Esophagus squamous epithelium (tissue), 5 donors: ENCODE measurements around the gene SLC16A5. TPM values are rescaled to one million over a fixed set of nuclear protein-coding genes. Genes with fewer than 3 reads are reported as not detected.
A peak's percentile ranks its signal among the peaks of the same experiment; 100 is the strongest.

Experiments used
- DNase-seq: peaks from one replicate; lab custom pipeline; 2025; lab: John Stamatoyannopoulos, UW
- H3K27ac ChIP-seq, 4 donors: fragments of 200-600 bp; sonication (generic); one replicate each; pipeline ENCODE4 v1.5.1; 2016 to 2019; ENCODE audit warnings: mild to moderate bottlenecking in 1 of 4
- H3K27me3 ChIP-seq, 4 donors: fragments of 200-600 bp; sonication (generic); 1 replicate in 3 of 4; 2 replicates in 1 of 4; pipeline versions ENCODE4 v1.5.1 to v1.6.0; 2017 to 2021; ENCODE audit warnings: antibody characterized with exemption in 1 of 4
- H3K36me3 ChIP-seq, 3 donors: fragments of 200-600 bp; sonication (generic); one replicate each; pipeline ENCODE4 v1.5.1; 2016 to 2019
- H3K4me1 ChIP-seq, 3 donors: fragments of 200-600 bp; sonication (generic); one replicate each; pipeline ENCODE4 v1.5.1; 2017 to 2019
- H3K4me3 ChIP-seq, 4 donors: fragments of 200-600 bp; sonication (generic); 1 replicate in 3 of 4; 2 replicates in 1 of 4; pipeline ENCODE4 v1.5.1; 2016 to 2019; ENCODE audit warnings: mild to moderate bottlenecking in 2 of 4, moderate library complexity in 1 of 4
- H3K9me3 ChIP-seq, 3 donors: fragments of 200-600 bp; sonication (generic); one replicate each; pipeline ENCODE4 v1.5.1; 2016 to 2019
- POLR2A ChIP-seq, 4 donors: fragments of 450-650 bp; IDR thresholded peaks; one replicate each; pipeline ENCODE4 v1.6.1; 2017; ENCODE audit warnings: antibody characterized with exemption in 4 of 4, mild to moderate bottlenecking in 4 of 4, moderate library complexity in 3 of 4
- WGBS, 2 donors: methylation state at CpG; one replicate each; pipeline ENCODE4 v1.1.5; 2018; 5-methylcytosine and 5-hydroxymethylcytosine counted together
- intact Hi-C: fragments of 100-400 bp; cut with DNase I; formaldehyde crosslinking; loops from one replicate; pipeline ENCODE4 v1.15.0; 2022
- total RNA-seq, 4 donors: library from RNA; depleted of rRNA; stranded (reverse); fragments of >200 nt; gene quantifications; one replicate each; pipeline ENCODE4 v1.1.0, GENCODE V29; 2016
- TF ChIP-seq, protein P1 (sequence below), 6 experiments: fragments of 450-650 bp in 4 of 6; fragments of 200-600 bp in 2 of 6; sonication (generic) in 2 of 6; IDR thresholded peaks; one replicate each; pipeline ENCODE4 v1.5.1; 2016 to 2019; ENCODE audit warnings: antibody characterized with exemption in 6 of 6, mild to moderate bottlenecking in 4 of 6, moderate library complexity in 4 of 6
- donor health status: DM: yes; HTN: yes; CAD: no.

Gene SLC16A5
- total RNA-seq, 4 donors from 2014 or later: 13.4 to 22.9 (median 17.4) TPM

DNA sequence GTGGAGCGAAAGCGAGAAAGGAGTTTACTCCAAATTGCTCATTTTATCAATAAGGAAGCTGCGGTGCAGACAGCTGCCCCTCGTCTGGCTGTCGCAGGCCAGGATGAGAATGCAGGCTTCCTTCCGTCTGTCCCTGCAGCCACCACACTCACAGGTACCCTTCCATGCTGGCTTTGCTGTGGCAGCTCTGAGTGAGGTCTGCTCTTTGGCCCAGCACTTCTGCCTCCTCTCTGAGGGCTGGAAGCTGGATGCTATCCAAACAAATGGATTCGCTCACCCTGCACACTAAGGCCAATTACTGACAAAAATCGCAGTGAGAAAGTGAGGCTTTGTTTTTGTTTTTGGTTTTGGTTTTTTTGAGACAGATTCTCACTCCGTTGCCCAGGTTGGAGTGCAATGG, 29.0 kb downstream of the SLC16A5 start:
- DNase-seq: no peak
- Histone ChIP-seq H3K4me3 (no peak overlapping the region), H3K9me3 (no peaks in the 10 kb centered on the region), H3K36me3 (peaks cover 0 to 32% (median 11%) of the 10 kb centered on the region in 3 donors), H3K4me1 (peaks cover 17 to 59% (median 23%) of the 10 kb centered on the region in 3 donors), H3K27me3 (no peaks in the 10 kb centered on the region), H3K27ac (peak overlapping the region in 2 of 4 donors; percentile 25 to 48)
- intact Hi-C loops: loop anchor here (5.0 kb wide), 1 partner anchor 56 kb away; no protein-coding TSS in a partner anchor
- WGBS, 2 donors: 72 to 81% methylated on average over 9 of the region's 9 CpGs
- TF ChIP-seq POLR2A (IDR thresholded peaks at IDR 0.05): no peak
- TF ChIP-seq, protein P1, sequence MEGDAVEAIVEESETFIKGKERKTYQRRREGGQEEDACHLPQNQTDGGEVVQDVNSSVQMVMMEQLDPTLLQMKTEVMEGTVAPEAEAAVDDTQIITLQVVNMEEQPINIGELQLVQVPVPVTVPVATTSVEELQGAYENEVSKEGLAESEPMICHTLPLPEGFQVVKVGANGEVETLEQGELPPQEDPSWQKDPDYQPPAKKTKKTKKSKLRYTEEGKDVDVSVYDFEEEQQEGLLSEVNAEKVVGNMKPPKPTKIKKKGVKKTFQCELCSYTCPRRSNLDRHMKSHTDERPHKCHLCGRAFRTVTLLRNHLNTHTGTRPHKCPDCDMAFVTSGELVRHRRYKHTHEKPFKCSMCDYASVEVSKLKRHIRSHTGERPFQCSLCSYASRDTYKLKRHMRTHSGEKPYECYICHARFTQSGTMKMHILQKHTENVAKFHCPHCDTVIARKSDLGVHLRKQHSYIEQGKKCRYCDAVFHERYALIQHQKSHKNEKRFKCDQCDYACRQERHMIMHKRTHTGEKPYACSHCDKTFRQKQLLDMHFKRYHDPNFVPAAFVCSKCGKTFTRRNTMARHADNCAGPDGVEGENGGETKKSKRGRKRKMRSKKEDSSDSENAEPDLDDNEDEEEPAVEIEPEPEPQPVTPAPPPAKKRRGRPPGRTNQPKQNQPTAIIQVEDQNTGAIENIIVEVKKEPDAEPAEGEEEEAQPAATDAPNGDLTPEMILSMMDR (IDR thresholded peaks at IDR 0.05): no peak

GRCh38 chr17:75118307-75118706, 30.6 kb downstream of the SLC16A5 start:
- no peak for DNase-seq
- H3K4me3 ChIP-seq: no peak overlapping the region
- peaks cover 12 to 69% (median 26%) of the 10 kb centered on the region in 3 donors for H3K4me1 ChIP-seq
- no peaks in the 10 kb centered on the region for H3K9me3 ChIP-seq
- peak overlapping the region in 1 of 4 donors; percentile 40 for H3K27ac ChIP-seq
- intact Hi-C loops: loop anchor here (5.0 kb wide), 1 partner anchor 54 kb away; no protein-coding TSS in a partner anchor
- WGBS, 2 donors: 95% methylated on average over 13 to 14 of the region's 14 CpGs
- TF ChIP-seq, protein P1 (IDR thresholded peaks at IDR 0.05): no peak
- no peak for TF ChIP-seq POLR2A (IDR thresholded peaks at IDR 0.05)
- peaks cover 0 to 32% (median 11%) of the 10 kb centered on the region in 3 donors for H3K36me3 ChIP-seq
- H3K27me3 ChIP-seq: no peaks in the 10 kb centered on the region

- no peak overlapping the region for H3K4me3 ChIP-seq
- H3K36me3 ChIP-seq: peaks cover 3 to 21% (median 6%) of the 10 kb centered on the region in 3 donors
- DNase-seq: peak; percentile 27
- 25 to 32% methylated on average over 4 to 8 of the region's 19 CpGs for WGBS, 2 donors
- intact Hi-C loops: no loop called here
- peak overlapping the region; percentile 90 to 94 (median 91) for H3K27ac ChIP-seq
- H3K9me3 ChIP-seq: no peaks in the 10 kb centered on the region
- H3K27me3 ChIP-seq: no peaks in the 10 kb centered on the region
- peak in 3 of 4 donors; percentile 6 to 63 (median 40) for TF ChIP-seq POLR2A (IDR thresholded peaks at IDR 0.05)
- TF ChIP-seq, protein P1 (IDR thresholded peaks at IDR 0.05): no peak
- H3K4me1 ChIP-seq: peaks cover 24 to 81% (median 39%) of the 10 kb centered on the region in 3 donors
Measured at GRCh38 chr17:75124041-75124818, 36.5 kb downstream of the SLC16A5 start.

GRCh38 chr17:75124819-75125162, 37.0 kb downstream of the SLC16A5 start:
- Histone ChIP-seq H3K4me1 (peaks cover 24 to 84% (median 39%) of the 10 kb centered on the region in 3 donors), H3K9me3 (no peaks in the 10 kb centered on the region), H3K27me3 (no peaks in the 10 kb centered on the region), H3K36me3 (peaks cover 6 to 26% (median 8%) of the 10 kb centered on the region in 3 donors), H3K27ac (peak overlapping the region; percentile 90 to 94 (median 91)), H3K4me3 (no peak overlapping the region)
- WGBS, 2 donors: 50% methylated on average over 2 of the region's 4 CpGs; no CpG with 5 or more reads in 1 of the 2 donors
- TF ChIP-seq POLR2A (IDR thresholded peaks at IDR 0.05): no peak
- TF ChIP-seq, protein P1 (IDR thresholded peaks at IDR 0.05): no peak
- no peak for DNase-seq
- intact Hi-C loops: no loop called here

DNA sequence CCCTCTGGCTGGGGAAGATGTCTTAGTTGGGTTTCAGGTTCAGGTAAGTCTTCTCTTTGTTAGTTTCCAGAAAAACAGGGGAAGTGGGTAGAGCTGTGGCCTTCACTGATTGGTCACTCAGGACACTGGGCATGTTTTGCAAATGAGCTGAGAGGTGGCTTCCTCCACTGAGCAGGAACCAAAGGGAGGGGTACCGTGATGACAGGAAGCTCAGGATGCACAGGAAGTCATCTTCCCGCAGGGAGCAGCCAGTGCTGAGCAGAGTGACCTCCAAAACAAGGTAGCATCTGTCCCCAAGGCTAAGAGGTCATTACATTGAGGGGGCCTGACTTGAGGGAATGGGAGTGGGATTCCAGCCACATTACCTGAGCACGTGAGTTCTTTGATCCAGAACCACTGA, 38.2 kb downstream of the SLC16A5 start:
- Histone ChIP-seq H3K36me3 (peaks cover 5 to 29% (median 15%) of the 10 kb centered on the region in 3 donors), H3K4me3 (no peak overlapping the region), H3K9me3 (no peaks in the 10 kb centered on the region), H3K27ac (peak overlapping the region; percentile 28 to 94 (median 90)), H3K4me1 (peaks cover 28 to 91% (median 48%) of the 10 kb centered on the region in 3 donors), H3K27me3 (no peaks in the 10 kb centered on the region)
- intact Hi-C loops: no loop called here
- WGBS, 2 donors: 51 to 86% methylated on average over 1 to 3 of the region's 3 CpGs
- TF ChIP-seq POLR2A (IDR thresholded peaks at IDR 0.05): no peak
- TF ChIP-seq, protein P1 (IDR thresholded peaks at IDR 0.05): no peak
- DNase-seq: no peak
